ENCODE measurements around the gene DNASE1L3. TPM values are rescaled to one million over a fixed set of nuclear protein-coding genes. Genes with fewer than 3 reads are reported as not detected.

DNASE1L3 gene
- total and polyA plus RNA-seq, 2 experiments from 2014 or later: not detected

- Mint-ChIP-seq H3K9me3 (no peaks in the 10 kb centered on the region), H3K4me1 (peaks cover 7% of the 10 kb centered on the region), H3K27me3 (ENCODE audit: insufficient read depth, low read depth, poor library complexity) (peaks cover 37% of the 10 kb centered on the region), H3K4me3 (peak overlapping the region; percentile 91), H3K36me3 (ENCODE audit: low read depth) (no peaks in the 10 kb centered on the region), H3K27ac (no peak overlapping the region)
- Histone ChIP-seq H3K27me3 (ENCODE audit: insufficient read depth) (peaks cover 52% of the 10 kb centered on the region), H3K36me3 (ENCODE audit: insufficient read depth) (no peaks in the 10 kb centered on the region), H3K4me3 (peak overlapping the region; percentile 95), H3K9me2 (ENCODE audit: insufficient read depth) (no peaks in the 10 kb centered on the region), H3F3A (replicated peaks; ENCODE audit: low read depth) (peaks cover 3% of the 10 kb centered on the region; the same call in 1 of the 2 replicates), H3K79me2 (replicated peaks; ENCODE audit: insufficient read depth) (no peaks in the 10 kb centered on the region), H3K4me1 (ENCODE audit: insufficient read depth) (peaks cover 4% of the 10 kb centered on the region; the same call in 1 of the 2 replicates), H4K20me1 (replicated peaks; ENCODE audit: insufficient read depth) (no peaks in the 10 kb centered on the region), H3K4me2 (peak overlapping the region; percentile 100), H3K27ac (ENCODE audit: low read depth) (no peak overlapping the region), H2AFZ (peak overlapping the region; percentile 100)
- peak; percentile 38 for ATAC-seq
- peak; percentile 75 for DNase-seq (ENCODE audit: low spot score)
- TF ChIP-seq ZNF331 (CRISPR knock-in tag; IDR thresholded peaks at IDR 0.05; ENCODE audit: low read depth): no peak
- peak; percentile 39 for TF ChIP-seq EZH2 (IDR thresholded peaks at IDR 0.05; ENCODE audit: low read depth, unreplicated experiment)
These were observed 25.9 kb upstream of the DNASE1L3 start for GRCh38 chr3:58236527-58237237.

DNA sequence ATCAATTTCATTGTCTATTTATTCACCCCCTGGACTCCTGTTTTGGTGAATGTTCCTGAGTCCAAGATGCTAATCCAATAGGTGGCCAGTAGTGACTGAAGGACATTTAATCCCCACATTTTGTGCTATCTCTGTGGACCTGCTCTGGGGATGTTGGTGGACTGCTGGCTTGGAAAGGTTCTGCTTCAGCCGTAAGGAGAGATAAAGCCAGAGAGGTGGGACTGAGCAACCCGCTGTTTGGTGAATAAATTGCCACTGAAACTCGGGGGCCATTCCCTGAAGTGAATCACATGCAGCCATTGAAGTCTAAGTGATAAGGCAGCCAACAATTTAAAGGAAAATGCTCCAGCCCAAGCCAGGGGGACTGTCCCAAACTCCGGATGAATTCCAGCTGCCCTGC is 25.2 kb upstream of the DNASE1L3 start:
- peaks cover 7% of the 10 kb centered on the region for H3K4me1 Mint-ChIP-seq
- H3K4me2 ChIP-seq: peak overlapping the region; percentile 100
- TF ChIP-seq JUNB (IDR thresholded peaks at IDR 0.05; ENCODE audit: unreplicated experiment): no peak
- TF ChIP-seq, protein P1, sequence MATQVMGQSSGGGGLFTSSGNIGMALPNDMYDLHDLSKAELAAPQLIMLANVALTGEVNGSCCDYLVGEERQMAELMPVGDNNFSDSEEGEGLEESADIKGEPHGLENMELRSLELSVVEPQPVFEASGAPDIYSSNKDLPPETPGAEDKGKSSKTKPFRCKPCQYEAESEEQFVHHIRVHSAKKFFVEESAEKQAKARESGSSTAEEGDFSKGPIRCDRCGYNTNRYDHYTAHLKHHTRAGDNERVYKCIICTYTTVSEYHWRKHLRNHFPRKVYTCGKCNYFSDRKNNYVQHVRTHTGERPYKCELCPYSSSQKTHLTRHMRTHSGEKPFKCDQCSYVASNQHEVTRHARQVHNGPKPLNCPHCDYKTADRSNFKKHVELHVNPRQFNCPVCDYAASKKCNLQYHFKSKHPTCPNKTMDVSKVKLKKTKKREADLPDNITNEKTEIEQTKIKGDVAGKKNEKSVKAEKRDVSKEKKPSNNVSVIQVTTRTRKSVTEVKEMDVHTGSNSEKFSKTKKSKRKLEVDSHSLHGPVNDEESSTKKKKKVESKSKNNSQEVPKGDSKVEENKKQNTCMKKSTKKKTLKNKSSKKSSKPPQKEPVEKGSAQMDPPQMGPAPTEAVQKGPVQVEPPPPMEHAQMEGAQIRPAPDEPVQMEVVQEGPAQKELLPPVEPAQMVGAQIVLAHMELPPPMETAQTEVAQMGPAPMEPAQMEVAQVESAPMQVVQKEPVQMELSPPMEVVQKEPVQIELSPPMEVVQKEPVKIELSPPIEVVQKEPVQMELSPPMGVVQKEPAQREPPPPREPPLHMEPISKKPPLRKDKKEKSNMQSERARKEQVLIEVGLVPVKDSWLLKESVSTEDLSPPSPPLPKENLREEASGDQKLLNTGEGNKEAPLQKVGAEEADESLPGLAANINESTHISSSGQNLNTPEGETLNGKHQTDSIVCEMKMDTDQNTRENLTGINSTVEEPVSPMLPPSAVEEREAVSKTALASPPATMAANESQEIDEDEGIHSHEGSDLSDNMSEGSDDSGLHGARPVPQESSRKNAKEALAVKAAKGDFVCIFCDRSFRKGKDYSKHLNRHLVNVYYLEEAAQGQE (IDR thresholded peaks at IDR 0.05; ENCODE audit: unreplicated experiment): no peak
- no peak for TF ChIP-seq CREB1 (CRISPR knock-in tag; IDR thresholded peaks at IDR 0.05; ENCODE audit: low read depth)
- no peak for TF ChIP-seq POLR2AphosphoS5 (IDR thresholded peaks at IDR 0.05; ENCODE audit: low read depth)
- TF ChIP-seq, protein P2, sequence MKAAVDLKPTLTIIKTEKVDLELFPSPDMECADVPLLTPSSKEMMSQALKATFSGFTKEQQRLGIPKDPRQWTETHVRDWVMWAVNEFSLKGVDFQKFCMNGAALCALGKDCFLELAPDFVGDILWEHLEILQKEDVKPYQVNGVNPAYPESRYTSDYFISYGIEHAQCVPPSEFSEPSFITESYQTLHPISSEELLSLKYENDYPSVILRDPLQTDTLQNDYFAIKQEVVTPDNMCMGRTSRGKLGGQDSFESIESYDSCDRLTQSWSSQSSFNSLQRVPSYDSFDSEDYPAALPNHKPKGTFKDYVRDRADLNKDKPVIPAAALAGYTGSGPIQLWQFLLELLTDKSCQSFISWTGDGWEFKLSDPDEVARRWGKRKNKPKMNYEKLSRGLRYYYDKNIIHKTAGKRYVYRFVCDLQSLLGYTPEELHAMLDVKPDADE (IDR thresholded peaks at IDR 0.05): no peak
- no peak for TF ChIP-seq EZH2phosphoT487 (IDR thresholded peaks at IDR 0.05; ENCODE audit: unreplicated experiment)
- no peak for TF ChIP-seq NANOG (IDR thresholded peaks at IDR 0.05; ENCODE audit: borderline replicate concordance)
- no peak for TF ChIP-seq ZNF462 (CRISPR knock-in tag; IDR thresholded peaks at IDR 0.05)
- no peak for TF ChIP-seq ZNF331 (CRISPR knock-in tag; IDR thresholded peaks at IDR 0.05; ENCODE audit: low read depth)

More for the DNA sequence above, 25.2 kb upstream of the DNASE1L3 start:
- no peak overlapping the region for H3K27ac Mint-ChIP-seq
- H3K27me3 ChIP-seq (ENCODE audit: insufficient read depth): peaks cover 52% of the 10 kb centered on the region
- H3K36me3 Mint-ChIP-seq (ENCODE audit: low read depth): no peaks in the 10 kb centered on the region
- no peak for ATAC-seq
- no peaks in the 10 kb centered on the region for H3K36me3 ChIP-seq (ENCODE audit: insufficient read depth)
- no peak for DNase-seq (ENCODE audit: low spot score)
- H3K27ac ChIP-seq (ENCODE audit: low read depth): no peak overlapping the region
- H3F3A ChIP-seq (replicated peaks; ENCODE audit: low read depth): peaks cover 3% of the 10 kb centered on the region; the same call in 1 of the 2 replicates
- H3K79me2 ChIP-seq (replicated peaks; ENCODE audit: insufficient read depth): no peaks in the 10 kb centered on the region
- no peaks in the 10 kb centered on the region for H3K9me2 ChIP-seq (ENCODE audit: insufficient read depth)
- H3K4me1 ChIP-seq (ENCODE audit: insufficient read depth): peaks cover 4% of the 10 kb centered on the region; the same call in 1 of the 2 replicates
- H3K4me3 ChIP-seq: peak overlapping the region; percentile 95; the same call in 1 of the 2 replicates
- no peaks in the 10 kb centered on the region for H3K9me3 Mint-ChIP-seq
- peaks cover 37% of the 10 kb centered on the region for H3K27me3 Mint-ChIP-seq (ENCODE audit: insufficient read depth, low read depth, poor library complexity)
- peak overlapping the region; percentile 91; the same call in 1 of the 3 replicates for H3K4me3 Mint-ChIP-seq
- H2AFZ ChIP-seq: peak overlapping the region; percentile 100
- H4K20me1 ChIP-seq (replicated peaks; ENCODE audit: insufficient read depth): no peaks in the 10 kb centered on the region

All from GM23338 (cell line).